GM21447 (cell line): ENCODE data around the gene MLXIPL.
"Not testable (repeated sequence)": the region's sequence is repeated elsewhere in the genome, so short reads cannot be mapped to it uniquely, and the experiment has no call there.

Experiments used
- ATAC-seq: cut with Tn5 transposase; IDR thresholded peaks from one replicate; pipeline ENCODE4 v1.9.1; 2021; ENCODE audit not compliant: unreplicated experiment

The MLXIPL gene

GRCh38 chr7:73646785-73647724 lies 22.7 kb upstream of the MLXIPL start:
- no peak for ATAC-seq

DNA sequence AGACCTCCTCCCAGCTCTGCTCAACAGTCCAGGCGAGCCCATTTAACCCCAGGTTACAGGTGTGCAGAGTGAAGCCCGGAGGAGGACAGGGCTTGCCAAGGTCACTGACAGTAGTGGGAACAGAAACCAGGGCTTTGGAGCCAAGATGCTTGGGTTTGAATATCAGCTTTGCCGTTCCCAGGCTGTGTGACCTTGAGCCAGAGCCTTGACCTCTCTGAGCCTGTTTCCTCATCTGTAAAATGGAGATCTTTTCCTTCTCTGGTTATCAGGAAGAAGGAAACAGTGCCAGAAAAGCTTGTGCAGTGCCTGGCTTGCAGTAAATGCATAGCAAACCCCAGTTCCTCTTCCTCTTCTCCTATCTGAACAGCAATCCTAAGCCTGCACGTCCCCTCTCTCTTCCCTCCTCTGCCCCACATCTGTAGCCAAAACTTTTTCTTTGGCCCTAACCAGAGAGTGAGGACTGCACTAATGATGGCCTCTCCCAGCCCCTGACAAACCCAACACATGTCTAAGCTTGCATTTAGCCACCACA lies 21.4 kb upstream of the MLXIPL start:
- ATAC-seq, result no peak

DNA sequence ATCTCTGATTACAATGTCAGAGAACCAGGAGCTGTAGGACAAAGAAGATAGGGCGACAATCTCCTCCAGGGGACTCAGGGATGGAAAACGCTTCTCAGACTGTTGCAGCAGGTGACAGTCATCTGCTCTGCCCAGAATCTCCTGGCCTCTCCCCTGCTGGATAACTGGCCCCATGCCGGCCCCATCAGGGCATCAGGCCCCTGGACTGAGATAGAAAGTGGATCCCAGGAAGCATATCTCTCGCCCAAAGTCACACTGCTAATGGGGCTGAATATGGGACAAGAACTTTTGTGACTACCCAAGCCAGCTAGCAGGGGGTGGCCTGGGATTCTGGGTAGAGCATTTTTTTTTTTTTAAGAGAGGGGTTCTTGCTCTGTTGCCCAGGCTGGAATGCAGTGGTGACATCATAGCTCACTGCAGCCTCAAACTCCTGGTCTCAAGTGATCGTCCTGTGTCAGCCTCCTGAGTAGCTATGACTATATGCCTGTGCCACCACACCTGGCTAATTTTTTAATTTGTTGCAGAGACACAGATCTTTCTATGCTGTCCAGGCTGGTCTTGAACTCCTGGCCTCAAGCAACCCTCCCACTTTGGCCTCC lies 20.5 kb upstream of the MLXIPL start:
- ATAC-seq, result no peak

DNA sequence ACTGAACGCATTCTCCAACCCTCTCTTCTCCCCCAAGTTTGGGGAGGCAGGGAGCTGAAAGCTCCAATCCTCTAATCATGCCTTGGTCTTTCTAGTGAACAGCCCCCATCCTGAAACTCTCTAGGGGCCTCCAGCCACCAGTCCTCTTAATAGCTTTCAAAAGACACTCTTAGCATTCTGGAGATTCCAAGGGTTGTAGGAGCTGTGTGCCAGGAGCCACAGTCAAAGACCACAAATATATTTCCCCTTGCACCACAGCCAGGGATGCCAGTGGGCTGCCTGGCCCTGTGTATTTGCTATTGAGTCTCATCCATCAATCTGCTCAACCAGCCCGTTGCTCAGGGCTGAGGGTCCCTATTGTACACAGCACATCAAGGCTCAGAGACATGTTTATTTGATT lies 18.5 kb upstream of the MLXIPL start:
- no peak for ATAC-seq

- ATAC-seq, result no peak
Observed at GRCh38 chr7:73638911-73639310, 14.6 kb upstream of the MLXIPL start.

DNA sequence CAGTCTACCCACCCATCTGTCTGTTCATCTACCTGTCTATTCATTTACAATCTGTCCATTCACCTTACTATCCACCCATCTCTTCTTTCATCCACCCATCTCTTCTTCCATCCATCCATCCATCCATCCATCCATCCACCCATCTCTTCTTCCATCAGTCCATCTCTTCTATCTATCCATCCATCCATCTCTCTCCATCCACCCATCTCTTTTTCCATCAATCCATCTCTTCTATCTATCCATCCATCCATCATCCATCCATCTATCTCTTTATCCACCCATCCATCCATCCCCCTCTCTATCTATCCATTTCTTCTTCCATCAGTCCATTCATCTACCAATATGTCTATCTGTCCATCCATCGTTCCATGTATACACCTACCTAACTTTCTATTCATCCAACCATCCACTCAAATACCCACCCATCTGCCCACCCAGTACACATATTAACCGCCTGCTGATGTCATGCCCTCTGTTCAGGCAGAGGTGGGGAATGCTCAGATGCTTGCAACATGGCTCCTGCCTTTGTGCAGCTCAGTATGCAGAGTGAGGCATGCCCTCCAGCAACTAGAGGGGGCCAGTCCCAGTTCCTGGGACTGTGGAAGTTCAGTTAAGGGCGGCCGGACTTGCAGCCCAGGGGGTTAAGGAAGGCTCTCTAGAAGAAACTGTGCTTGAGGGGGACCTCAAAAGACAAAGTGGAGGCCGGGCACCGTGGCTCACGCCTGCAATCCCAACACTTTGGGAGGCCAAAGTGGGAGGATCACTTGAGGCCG lies 11.3 kb upstream of the MLXIPL start:
- ATAC-seq, result no peak

DNA sequence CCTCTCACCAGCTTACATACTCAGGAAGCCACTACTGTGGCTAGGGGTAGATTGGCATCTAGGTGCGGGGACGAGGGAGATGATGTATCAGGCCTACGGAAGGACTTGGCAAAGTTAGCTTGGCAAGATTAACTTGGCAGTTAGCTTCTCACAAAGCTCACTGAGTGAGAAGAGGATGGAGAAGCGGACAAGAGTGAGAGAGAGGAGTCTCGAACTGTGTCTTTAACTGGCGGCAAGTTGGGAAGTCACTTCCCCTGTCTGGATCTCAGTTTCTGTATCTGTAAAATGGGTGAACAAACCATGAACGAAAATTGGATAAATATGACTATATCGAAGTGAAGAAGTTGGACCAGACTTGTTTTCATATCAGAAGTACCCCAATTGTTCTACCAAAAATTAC lies 9.5 kb upstream of the MLXIPL start:
- ATAC-seq, result no peak

- ATAC-seq, result no peak
Observed at GRCh38 chr7:73633323-73633722, 9.0 kb upstream of the MLXIPL start.

DNA sequence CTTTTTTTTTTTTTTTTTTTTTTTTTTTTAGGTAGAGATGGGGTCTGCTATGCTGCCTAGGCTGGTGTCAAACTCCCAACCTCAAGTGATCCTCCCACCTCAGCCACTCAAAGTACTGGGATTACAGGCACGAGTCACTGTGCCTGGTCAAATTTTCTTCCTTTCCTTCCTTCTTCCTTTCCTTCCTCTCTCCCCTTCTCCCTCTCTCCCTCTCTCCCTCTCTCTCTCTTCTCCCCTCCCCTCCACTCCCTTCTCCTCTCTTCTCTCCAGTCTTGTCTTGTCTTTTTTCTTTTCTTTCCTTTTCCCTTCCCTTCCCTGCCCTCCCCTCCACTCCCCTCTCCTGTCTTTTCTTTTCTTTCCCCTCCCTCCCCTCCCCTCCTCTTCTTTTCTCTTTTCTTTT lies 7.2 kb upstream of the MLXIPL start:
- no peak for ATAC-seq

- ATAC-seq, result no peak
Observed at GRCh38 chr7:73628504-73628903, 4.2 kb upstream of the MLXIPL start.

DNA sequence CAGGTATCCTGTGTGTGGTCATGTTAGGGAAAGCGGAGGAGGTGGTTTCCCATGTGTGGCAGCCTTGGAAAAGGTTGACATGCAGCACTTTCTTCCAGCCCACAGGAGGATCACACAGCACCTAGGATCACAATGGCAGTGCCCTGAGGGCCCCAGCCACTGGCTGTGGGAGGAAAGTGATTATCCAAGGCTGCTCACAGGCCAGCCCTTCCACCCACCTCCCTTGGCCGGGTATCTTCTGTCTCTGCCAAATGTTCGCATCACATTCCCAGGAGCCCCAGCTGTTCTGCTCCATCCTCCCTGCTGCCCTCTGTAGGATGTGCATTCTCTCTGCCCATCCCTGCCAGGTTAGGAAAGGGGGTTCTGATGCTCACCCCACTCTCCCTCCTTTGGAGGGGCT lies 2.5 kb upstream of the MLXIPL start:
- ATAC-seq, result no peak

DNA sequence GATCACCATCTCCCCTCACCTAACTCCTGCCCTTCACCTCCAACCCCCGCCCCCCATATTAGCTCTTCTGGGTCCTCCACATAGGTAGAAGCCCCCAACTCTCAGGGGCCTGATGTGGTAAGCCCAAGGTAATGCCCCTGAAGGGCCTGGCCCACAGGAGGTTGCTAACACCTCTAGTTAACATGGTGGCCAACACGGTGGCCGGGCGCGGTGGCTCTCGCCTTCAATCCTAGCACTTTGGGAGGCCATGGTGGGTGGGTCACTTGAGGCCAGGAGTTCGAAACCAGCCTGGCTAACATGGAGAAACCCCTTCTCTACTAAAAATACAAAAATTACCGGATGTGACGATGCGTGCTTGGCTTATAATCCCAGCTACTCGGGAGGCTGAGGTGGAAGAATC lies 954 bp upstream of the MLXIPL start:
- ATAC-seq, result no peak

DNA sequence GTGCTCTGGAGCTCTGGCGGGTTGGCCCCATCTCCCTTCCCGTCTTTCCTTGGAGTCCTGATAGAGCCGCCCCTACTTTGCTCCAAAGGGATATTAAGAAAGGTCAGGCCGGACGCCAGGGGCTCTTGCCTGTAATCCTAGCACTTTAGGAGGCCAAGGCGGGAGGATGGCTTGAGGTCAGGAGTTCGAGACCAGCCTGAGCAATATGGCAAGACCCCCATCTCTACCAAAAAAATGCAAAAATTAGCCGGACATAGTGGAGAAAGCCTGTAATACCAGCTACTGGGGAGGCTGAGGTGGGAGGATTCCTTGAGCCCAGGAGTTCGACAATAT lies 313 bp upstream of the MLXIPL start:
- ATAC-seq, result no peak

GRCh38 chr7:73622909-73623797 lies 1.2 kb downstream of the MLXIPL start:
- ATAC-seq, result no peak

- no peak for ATAC-seq
Observed at GRCh38 chr7:73622527-73622908, 1.8 kb downstream of the MLXIPL start.

- no peak for ATAC-seq
Observed at GRCh38 chr7:73621168-73622063, 2.9 kb downstream of the MLXIPL start.

GRCh38 chr7:73619394-73619793 lies 4.9 kb downstream of the MLXIPL start:
- not testable (repeated sequence) for ATAC-seq

- no peak for ATAC-seq
Observed at GRCh38 chr7:73618538-73618937, 5.8 kb downstream of the MLXIPL start.

- not testable (repeated sequence) for ATAC-seq
Observed at GRCh38 chr7:73617520-73617919, 6.8 kb downstream of the MLXIPL start.

- ATAC-seq, result no peak
Observed at GRCh38 chr7:73615886-73616285, 8.4 kb downstream of the MLXIPL start.
